ENCODE measurements around the gene SHROOM2.

DNA sequence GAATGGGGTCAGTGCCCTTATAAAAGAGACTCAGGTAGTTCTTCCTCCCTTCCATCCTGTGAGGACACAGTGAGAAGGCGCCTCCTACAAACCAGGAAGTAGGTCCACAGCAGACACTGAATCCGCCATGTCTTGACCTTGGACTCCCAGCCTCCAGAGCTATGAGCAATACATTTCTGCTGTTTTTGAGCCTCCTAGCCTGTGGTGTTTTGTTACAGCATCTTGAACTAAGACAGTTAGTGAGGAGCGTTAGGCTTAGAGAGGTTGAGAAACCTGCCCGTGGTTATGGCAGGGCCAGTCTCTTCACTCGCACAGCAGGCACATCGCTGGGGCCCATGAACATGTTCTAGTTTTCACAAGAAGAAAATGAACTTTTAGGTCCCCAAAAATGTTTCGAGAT lies 19.7 kb downstream of the SHROOM2 start:
- TF ChIP-seq, protein P1, sequence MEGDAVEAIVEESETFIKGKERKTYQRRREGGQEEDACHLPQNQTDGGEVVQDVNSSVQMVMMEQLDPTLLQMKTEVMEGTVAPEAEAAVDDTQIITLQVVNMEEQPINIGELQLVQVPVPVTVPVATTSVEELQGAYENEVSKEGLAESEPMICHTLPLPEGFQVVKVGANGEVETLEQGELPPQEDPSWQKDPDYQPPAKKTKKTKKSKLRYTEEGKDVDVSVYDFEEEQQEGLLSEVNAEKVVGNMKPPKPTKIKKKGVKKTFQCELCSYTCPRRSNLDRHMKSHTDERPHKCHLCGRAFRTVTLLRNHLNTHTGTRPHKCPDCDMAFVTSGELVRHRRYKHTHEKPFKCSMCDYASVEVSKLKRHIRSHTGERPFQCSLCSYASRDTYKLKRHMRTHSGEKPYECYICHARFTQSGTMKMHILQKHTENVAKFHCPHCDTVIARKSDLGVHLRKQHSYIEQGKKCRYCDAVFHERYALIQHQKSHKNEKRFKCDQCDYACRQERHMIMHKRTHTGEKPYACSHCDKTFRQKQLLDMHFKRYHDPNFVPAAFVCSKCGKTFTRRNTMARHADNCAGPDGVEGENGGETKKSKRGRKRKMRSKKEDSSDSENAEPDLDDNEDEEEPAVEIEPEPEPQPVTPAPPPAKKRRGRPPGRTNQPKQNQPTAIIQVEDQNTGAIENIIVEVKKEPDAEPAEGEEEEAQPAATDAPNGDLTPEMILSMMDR (conservative IDR thresholded peaks at IDR 0.05 in 1 of 2, IDR thresholded peaks at IDR 0.05 in 1 of 2; ENCODE audit: low read depth in 1 of 2, low read length in 2 of 2): no peak
- TF ChIP-seq EZH2 (IDR thresholded peaks at IDR 0.05; ENCODE audit: low read length, missing control alignments): no peak
